KOPT-K1 (cell line): Measurements from ENCODE around the gene MAST4.
"Not testable (repeated sequence)": the region's sequence is repeated elsewhere in the genome, so short reads cannot be mapped to it uniquely, and the experiment has no call there.

Experiments
- H3K27ac ChIP-seq: fragments of 200-600 bp; sonication (generic); 2 replicates; pipeline ENCODE4 v1.5.1; 2016; ENCODE audit warnings: antibody characterized with exemption, mild to moderate bottlenecking, low read depth, low read length; ENCODE audit not compliant: poor library complexity, severe bottlenecking
- H3K36me3 ChIP-seq: fragments of 200-600 bp; sonication (generic); 2 replicates; pipeline ENCODE4 v1.5.1; 2017; ENCODE audit warnings: antibody characterized with exemption, mild to moderate bottlenecking, low read length, moderate library complexity; ENCODE audit not compliant: insufficient read depth
- H3K9me3 ChIP-seq: fragments of 200-600 bp; sonication (generic); 2 replicates; pipeline ENCODE4 v1.5.1; 2017; ENCODE audit warnings: antibody characterized with exemption, low read length, mild to moderate bottlenecking; ENCODE audit not compliant: insufficient read depth, poor library complexity, severe bottlenecking

The MAST4 gene

DNA sequence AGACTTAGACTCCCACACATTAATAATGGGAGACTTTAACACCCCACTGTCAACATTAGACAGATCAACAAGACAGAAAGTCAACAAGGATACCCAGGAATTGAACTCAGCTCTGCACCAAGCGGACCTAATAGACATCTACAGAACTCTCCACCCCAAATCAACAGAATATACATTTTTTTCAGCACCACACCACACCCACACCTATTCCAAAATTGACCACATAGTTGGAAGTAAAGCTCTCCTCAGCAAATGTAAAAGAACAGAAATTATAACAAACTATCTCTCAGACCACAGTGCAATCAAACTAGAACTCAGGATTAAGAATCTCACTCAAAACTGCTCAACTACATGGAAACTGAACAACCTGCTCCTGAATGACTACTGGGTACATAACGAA is 156.5 kb downstream of the MAST4 start:
- H3K27ac ChIP-seq, H3K9me3 ChIP-seq, H3K36me3 ChIP-seq: not testable (repeated sequence)

GRCh38 chr5:66757219-66757833 is 161.1 kb downstream of the MAST4 start:
- H3K27ac ChIP-seq = no peak overlapping the region
- H3K9me3 ChIP-seq = no peaks in the 10 kb centered on the region
- H3K36me3 ChIP-seq = no peaks in the 10 kb centered on the region

DNA sequence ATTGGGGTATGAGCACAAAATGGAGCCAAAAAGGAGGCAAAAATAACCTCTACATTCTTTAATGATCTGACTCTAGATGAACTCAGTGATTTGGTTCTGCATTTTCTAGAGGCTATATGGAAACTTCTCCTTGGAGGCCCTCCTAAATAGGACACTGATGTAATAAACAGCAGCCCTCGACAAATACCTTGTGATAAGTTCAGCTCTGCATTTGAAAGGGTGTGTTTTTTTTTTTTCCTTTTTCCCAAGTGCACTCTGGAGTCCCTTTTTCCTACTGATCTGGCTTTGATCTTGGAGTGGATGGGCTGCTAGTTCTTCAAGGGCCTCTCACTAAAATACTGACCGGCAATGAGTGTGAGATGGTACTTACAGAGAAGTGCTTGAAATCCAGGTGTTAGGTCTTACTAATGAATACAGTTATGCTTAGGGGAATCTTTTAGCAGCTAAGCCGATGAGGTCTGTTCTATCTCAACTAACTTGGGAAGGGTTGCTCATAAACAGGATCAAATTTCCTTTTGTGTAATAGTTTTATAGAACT is 161.7 kb downstream of the MAST4 start:
- no peak overlapping the region for H3K27ac ChIP-seq
- no peaks in the 10 kb centered on the region for H3K9me3 ChIP-seq

GRCh38 chr5:66769030-66769733 is 173.0 kb downstream of the MAST4 start:
- Histone ChIP-seq H3K9me3 (no peaks in the 10 kb centered on the region), H3K36me3 (no peaks in the 10 kb centered on the region), H3K27ac (no peak overlapping the region)

More for the DNA sequence above, 161.7 kb downstream of the MAST4 start:
- no peaks in the 10 kb centered on the region for H3K36me3 ChIP-seq

DNA sequence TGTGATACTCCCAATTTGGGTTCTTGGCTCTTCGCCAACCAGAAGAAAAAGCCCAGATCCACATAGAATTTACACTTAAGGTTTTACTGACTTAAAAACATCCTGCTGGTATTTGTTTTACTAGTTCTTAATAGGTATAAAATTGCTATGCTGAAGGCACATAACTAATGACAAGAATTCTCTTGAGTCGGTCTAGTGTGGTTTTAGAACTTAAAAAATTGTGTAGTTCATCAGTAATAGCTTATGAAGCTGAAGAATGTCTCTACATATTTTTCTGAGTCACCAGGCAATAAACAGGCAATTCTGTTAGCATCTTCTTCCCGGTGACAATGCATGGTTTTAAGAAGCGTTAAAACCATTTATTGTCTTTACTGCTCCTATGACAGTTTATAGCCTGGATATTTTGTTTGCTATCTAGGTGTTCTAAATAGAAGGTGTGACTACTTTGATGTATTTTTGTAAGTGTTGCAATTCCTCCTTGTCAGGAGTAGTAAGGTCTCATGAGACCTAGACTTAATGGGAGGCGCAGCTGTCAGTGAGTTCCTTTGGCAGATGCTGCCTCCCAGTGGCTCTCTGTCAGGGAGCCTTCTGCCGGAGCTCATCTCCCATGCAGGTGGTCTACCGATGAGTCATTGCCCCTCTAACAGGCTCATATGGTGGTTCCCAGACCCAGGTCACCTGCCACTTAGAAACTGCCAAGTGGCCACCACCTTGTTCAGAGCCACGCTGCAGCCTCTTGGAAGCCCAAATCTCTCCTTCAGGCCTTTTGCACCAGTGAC is 173.8 kb downstream of the MAST4 start:
- Histone ChIP-seq H3K27ac (no peak overlapping the region), H3K9me3 (no peaks in the 10 kb centered on the region), H3K36me3 (no peaks in the 10 kb centered on the region)

DNA sequence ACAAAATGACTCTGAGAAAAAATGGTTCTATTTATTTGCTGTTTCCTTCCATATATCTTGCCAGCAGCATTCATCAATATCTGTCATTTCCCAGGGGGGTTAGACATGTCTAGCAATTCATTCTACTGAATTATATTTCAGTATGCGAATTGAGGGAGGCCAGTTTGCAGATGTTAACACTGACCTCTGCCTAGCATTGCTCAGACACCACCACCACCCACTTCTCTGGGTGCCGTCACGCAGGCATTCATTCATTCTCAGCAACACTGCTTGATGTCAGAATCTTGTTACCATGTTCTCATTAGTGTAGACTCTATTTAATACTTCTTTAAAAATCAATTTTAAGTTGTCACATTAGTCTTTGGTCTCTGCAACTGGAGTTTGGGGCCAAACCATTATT is 181.7 kb downstream of the MAST4 start:
- no peaks in the 10 kb centered on the region for H3K9me3 ChIP-seq
- H3K36me3 ChIP-seq = no peaks in the 10 kb centered on the region
- no peak overlapping the region for H3K27ac ChIP-seq

DNA sequence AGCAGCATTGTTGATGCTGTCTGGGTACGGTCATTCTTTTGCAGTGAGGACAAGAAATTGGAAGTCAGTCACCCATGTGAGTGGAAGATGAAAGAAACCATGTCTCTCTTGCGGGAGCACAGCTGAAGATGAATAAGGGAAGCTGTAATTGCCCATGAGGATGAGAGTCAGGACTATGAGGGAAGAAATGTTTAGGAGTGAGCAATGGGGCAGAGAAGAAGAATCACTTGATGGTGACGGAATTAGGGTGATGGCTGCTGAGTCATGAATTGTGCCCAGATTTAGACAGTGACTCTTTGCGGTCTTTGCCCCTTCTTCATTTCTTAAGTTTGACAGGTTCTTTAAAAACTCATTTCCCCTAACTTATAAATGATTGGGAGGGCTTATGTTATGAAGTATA is 183.3 kb downstream of the MAST4 start:
- no peak overlapping the region for H3K27ac ChIP-seq
- H3K36me3 ChIP-seq = no peaks in the 10 kb centered on the region
- no peaks in the 10 kb centered on the region for H3K9me3 ChIP-seq

GRCh38 chr5:66788556-66788955 is 192.4 kb downstream of the MAST4 start:
- no peaks in the 10 kb centered on the region for H3K9me3 ChIP-seq
- H3K36me3 ChIP-seq = no peaks in the 10 kb centered on the region
- H3K27ac ChIP-seq = no peak overlapping the region

GRCh38 chr5:66789434-66789833 is 193.2 kb downstream of the MAST4 start:
- no peak overlapping the region for H3K27ac ChIP-seq
- H3K9me3 ChIP-seq = no peaks in the 10 kb centered on the region
- H3K36me3 ChIP-seq = no peaks in the 10 kb centered on the region

GRCh38 chr5:66793049-66793448 is 196.9 kb downstream of the MAST4 start:
- Histone ChIP-seq H3K27ac (no peak overlapping the region), H3K36me3 (no peaks in the 10 kb centered on the region), H3K9me3 (no peaks in the 10 kb centered on the region)

DNA sequence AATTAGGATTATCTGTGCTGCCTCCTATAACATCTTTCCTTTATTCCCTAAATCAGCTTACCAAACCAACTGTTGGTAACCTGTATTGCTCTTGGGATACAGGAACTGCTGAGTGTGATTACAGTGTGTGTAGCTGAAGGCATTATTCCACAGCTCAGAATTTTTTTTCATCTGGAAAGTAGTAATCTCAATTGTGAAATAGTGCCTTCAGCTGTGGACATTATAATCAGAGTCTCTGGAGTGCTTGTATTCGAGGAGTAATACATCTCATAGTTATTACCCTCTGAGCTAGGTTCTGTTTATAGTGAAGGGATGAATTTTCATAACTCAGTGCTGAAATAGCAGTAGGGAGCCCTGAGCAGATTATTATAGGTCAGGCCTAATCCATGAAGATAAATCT is 199.5 kb downstream of the MAST4 start:
- no peaks in the 10 kb centered on the region for H3K9me3 ChIP-seq
- H3K36me3 ChIP-seq = no peaks in the 10 kb centered on the region
- no peak overlapping the region for H3K27ac ChIP-seq

GRCh38 chr5:66796305-66797292 is 200.4 kb downstream of the MAST4 start:
- Histone ChIP-seq H3K36me3 (no peaks in the 10 kb centered on the region), H3K9me3 (no peaks in the 10 kb centered on the region), H3K27ac (no peak overlapping the region)

GRCh38 chr5:66802941-66803340 is 206.7 kb downstream of the MAST4 start:
- Histone ChIP-seq H3K27ac (no peak overlapping the region), H3K9me3 (no peaks in the 10 kb centered on the region), H3K36me3 (no peaks in the 10 kb centered on the region)

- Histone ChIP-seq H3K27ac (no peak overlapping the region), H3K36me3 (no peaks in the 10 kb centered on the region), H3K9me3 (no peaks in the 10 kb centered on the region)
Observed at GRCh38 chr5:66805514-66806430, 209.6 kb downstream of the MAST4 start.
